HG03066 (cell line): ENCODE measurements around the gene SPON2.
"Not testable (repeated sequence)": the region's sequence is repeated elsewhere in the genome, so short reads cannot be mapped to it uniquely, and the experiment has no call there.

Experiments
- ATAC-seq: cut with Tn5 transposase; IDR thresholded peaks from one replicate; pipeline ENCODE4 v1.9.1; 2021; ENCODE audit warnings: low read depth; ENCODE audit not compliant: unreplicated experiment

Gene SPON2

GRCh38 chr4:1153567-1154090, 18.8 kb downstream of the SPON2 start:
- ATAC-seq: no peak

GRCh38 chr4:1152290-1152689, 20.1 kb downstream of the SPON2 start:
- no peak for ATAC-seq

GRCh38 chr4:1151541-1151940, 20.8 kb downstream of the SPON2 start:
- ATAC-seq: no peak

GRCh38 chr4:1150875-1151274, 21.5 kb downstream of the SPON2 start:
- ATAC-seq: no peak

- ATAC-seq: no peak
Measured at GRCh38 chr4:1139860-1140259, 32.5 kb downstream of the SPON2 start.

- no peak for ATAC-seq
Measured at GRCh38 chr4:1137850-1138249, 34.5 kb downstream of the SPON2 start.

- ATAC-seq: no peak
Measured at GRCh38 chr4:1137063-1137776, 35.2 kb downstream of the SPON2 start.

- no peak for ATAC-seq
Measured at GRCh38 chr4:1136048-1136447, 36.3 kb downstream of the SPON2 start.

GRCh38 chr4:1133033-1133432, 39.4 kb downstream of the SPON2 start:
- no peak for ATAC-seq

- ATAC-seq: peak; percentile 84
Measured at GRCh38 chr4:1130316-1131186, 41.8 kb downstream of the SPON2 start.

- no peak for ATAC-seq
Measured at GRCh38 chr4:1126506-1126905, 45.9 kb downstream of the SPON2 start.

- ATAC-seq: not testable (repeated sequence)
Measured at GRCh38 chr4:1125466-1125865, 46.9 kb downstream of the SPON2 start.

- ATAC-seq: no peak
Measured at GRCh38 chr4:1124818-1125217, 47.6 kb downstream of the SPON2 start.

GRCh38 chr4:1122505-1122904, 49.9 kb downstream of the SPON2 start:
- no peak for ATAC-seq
